ENCODE data around the gene CHN2.

DNA sequence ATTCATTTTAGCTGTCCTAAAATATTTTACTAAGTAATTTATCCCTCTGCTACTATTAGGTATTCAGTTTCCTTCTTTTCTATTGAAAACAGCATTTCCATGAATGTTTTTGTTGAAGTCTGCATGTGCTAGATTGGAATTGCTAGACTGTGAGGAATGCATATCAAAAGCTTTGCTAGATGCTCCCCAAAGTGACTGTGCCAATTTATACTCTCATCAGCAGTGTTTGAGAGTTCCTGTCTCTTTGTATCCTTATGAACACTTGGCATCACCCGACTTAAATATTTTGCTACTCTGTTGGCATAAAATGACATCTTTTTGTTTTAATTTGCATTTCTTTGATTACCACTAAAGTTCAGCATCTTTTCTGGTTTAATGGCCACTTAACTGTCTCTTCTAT is 324.0 kb downstream of the CHN2 start:
- TF ChIP-seq ZNF384 (IDR thresholded peaks at IDR 0.05) (no peak), SUZ12 (IDR thresholded peaks at IDR 0.05) (no peak), TARDBP (IDR thresholded peaks at IDR 0.05) (no peak)
